Brain microvascular endothelial cell (primary cell): ENCODE results near the gene PCDHB12.
"Not testable (repeated sequence)": the region's sequence is repeated elsewhere in the genome, so short reads cannot be mapped to it uniquely, and the experiment has no call there.

Source experiments
- DNase-seq: peaks from one replicate; pipeline ENCODE4 v3.0.0-alpha.2; 2020
- H3K27ac ChIP-seq: fragments of 250-450 bp; sonication (Bioruptor Pico); 2 replicates; pipeline ENCODE4 v1.5.1; 2020; ENCODE audit warnings: mild to moderate bottlenecking, moderate library complexity
- H3K27me3 ChIP-seq: fragments of 250-450 bp; sonication (Bioruptor Pico); replicated peaks from 2 replicates; pipeline ENCODE4 v1.5.1; 2020; ENCODE audit warnings: mild to moderate bottlenecking
- H3K36me3 ChIP-seq: fragments of 250-450 bp; sonication (Bioruptor Pico); replicated peaks from 2 replicates; pipeline ENCODE4 v1.5.1; 2020; ENCODE audit warnings: mild to moderate bottlenecking
- H3K4me3 ChIP-seq: 2 replicates; pipeline ENCODE4 v1.5.1; 2011; ENCODE audit warnings: low read depth, mild to moderate bottlenecking, control low read depth, low read length, moderate library complexity
- CTCF ChIP-seq: IDR thresholded peaks from 2 replicates; pipeline ENCODE4 v1.5.1; 2011; ENCODE audit warnings: low read depth, mild to moderate bottlenecking, moderate library complexity, low read length, control low read depth, inconsistent platforms; ENCODE audit errors: missing control alignments
- in situ Hi-C: cut with HindIII; loops from 2 replicates; pipeline ENCODE4 v1.10.0; 2017; ENCODE audit warnings: low sequenced_read_pairs, low pct_ligation_motif_present

PCDHB12 gene

DNA sequence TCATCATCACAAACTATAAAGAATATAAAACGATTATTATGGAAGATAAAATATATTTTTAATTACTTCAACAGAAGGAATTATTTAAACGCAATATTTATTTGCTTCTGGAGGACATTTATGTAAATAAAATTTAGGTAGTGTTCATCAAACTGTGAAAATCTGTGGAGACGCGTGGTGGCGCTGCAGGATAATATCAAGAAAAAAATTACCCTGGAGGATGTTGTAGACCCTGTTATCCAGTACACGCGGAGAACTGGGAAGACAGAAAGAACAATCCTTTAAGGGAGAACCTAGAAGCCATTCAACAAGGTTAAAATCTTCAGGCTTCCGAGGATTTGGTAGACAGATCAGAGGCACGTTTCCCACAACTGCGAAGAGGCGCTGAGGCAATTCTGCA is at the start of gene PCDHB12:
Gene PCDHB12, plus strand, starts transcription at position 242 of the 400 bp plus-strand sequence. CDS start 189 bp downstream, outside the sequence.
- in situ Hi-C loops: no loop called here
- Histone ChIP-seq H3K36me3 (no peaks in the 10 kb centered on the region), H3K27me3 (no peaks in the 10 kb centered on the region), H3K27ac (no peak within 1 kb of the TSS), H3K4me3 (no peak within 1 kb of the TSS)
- DNase-seq: no peak
- no peak for TF ChIP-seq CTCF

DNA sequence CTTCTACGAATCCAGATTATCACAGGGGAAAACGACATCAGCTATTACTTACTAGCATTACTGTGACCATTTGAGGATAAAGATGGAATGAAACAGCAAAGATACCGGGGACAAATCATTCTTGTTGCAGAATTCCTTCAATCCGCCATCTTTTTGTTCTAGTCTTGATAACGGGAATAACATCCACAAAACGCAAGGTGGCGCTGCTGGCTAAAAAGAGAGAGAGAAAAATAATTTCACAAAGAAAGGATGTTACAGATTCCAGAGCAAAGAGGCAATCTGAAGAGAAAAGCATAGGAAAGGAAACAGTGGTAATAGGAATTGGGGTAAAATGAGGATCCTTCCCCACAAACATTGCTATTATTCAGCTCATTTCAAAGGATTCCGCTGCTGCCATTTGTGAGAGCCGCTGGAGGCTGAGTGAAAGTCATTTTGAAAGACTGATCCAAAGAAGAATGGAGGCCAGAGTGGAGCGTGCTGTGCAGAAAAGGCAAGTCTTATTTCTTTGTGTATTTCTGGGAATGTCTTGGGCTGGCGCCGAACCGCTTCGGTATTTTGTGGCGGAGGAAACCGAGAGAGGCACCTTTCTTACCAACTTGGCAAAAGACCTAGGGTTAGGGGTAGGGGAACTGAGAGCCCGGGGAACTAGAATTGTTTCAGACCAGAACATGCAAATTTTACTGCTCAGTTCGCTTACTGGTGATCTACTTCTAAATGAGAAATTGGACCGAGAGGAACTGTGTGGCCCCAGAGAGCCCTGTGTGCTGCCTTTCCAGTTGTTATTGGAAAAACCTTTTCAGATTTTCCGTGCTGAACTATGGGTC is 35.9 kb upstream of the PCDHB12 start, which contains the start of gene PCDHB7:
Gene PCDHB7, plus strand, starts transcription at position 264 of the 824 bp plus-strand sequence. Its CDS starts 192 bp downstream, at position 456.
- H3K4me3 ChIP-seq: no peak within 1 kb of the TSS
- TF ChIP-seq CTCF: peak; percentile 46
- DNase-seq: no peak
- no peak within 1 kb of the TSS for H3K27ac ChIP-seq
- in situ Hi-C loops: no loop called here
- H3K27me3 ChIP-seq: no peaks in the 10 kb centered on the region
- H3K36me3 ChIP-seq: no peaks in the 10 kb centered on the region

DNA sequence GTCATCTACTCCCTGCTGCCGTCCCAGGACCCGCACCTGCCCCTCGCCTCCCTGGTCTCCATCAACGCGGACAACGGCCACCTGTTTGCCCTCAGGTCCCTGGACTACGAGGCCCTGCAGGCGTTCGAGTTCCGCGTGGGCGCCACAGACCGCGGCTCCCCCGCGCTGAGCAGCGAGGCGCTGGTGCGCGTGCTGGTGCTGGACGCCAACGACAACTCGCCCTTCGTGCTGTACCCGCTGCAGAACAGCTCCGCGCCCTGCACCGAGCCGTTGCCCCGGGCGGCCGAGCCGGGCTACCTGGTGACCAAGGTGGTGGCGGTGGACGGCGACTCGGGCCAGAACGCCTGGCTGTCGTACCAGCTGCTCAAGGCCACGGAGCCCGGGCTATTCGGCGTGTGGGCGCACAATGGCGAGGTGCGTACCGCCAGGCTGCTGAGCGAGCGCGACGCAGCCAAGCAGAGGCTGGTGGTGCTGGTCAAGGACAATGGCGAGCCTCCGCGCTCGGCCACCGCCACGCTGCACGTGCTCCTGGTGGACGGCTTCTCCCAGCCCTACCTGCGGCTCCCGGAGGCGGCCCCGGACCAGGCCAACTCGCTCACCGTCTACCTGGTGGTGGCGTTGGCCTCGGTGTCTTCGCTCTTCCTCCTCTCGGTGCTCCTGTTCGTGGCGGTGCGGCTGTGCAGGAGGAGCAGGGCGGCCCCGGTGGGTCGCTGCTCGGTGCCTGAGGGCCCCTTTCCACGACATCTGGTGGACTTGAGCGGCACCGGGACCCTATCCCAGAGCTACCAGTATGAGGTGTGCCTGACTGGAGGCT is 34.0 kb upstream of the PCDHB12 start:
- in situ Hi-C loops, H3K36me3 ChIP-seq, DNase-seq, H3K27me3 ChIP-seq, H3K27ac ChIP-seq, H3K4me3 ChIP-seq: not testable (repeated sequence)

DNA sequence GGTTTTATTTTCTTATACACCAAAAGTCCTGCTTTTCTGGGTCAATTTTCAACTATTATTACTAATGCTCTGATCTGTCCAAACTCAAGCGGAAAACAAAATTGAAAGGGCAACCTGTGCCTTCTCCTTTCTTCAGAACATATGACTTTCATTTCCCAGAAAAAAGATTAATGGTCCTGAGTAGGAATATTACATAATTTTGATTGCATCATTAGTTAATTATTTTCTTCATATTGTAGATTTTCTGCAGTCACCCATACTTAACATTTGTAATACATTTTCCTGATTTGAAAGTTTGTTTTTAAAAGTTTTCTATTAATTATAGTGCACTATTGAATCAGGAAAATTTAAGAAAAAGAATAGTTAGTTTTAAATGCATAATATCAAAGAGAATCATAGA is 32.6 kb upstream of the PCDHB12 start:
- no peaks in the 10 kb centered on the region for H3K36me3 ChIP-seq
- no peak overlapping the region for H3K27ac ChIP-seq
- H3K27me3 ChIP-seq: no peaks in the 10 kb centered on the region
- no peak overlapping the region for H3K4me3 ChIP-seq
- no peak for TF ChIP-seq CTCF
- DNase-seq: no peak
- in situ Hi-C loops: no loop called here

- H3K27me3 ChIP-seq, DNase-seq, H3K36me3 ChIP-seq, H3K4me3 ChIP-seq, in situ Hi-C loops, H3K27ac ChIP-seq: not testable (repeated sequence)
Measured at GRCh38 chr5:141177577-141178191, 30.8 kb upstream of the PCDHB12 start, which contains the start of gene PCDHB8. Gene PCDHB8 (plus strand): TSS chr5:141177790. CDS start chr5:141178035, 245 bp downstream.

DNA sequence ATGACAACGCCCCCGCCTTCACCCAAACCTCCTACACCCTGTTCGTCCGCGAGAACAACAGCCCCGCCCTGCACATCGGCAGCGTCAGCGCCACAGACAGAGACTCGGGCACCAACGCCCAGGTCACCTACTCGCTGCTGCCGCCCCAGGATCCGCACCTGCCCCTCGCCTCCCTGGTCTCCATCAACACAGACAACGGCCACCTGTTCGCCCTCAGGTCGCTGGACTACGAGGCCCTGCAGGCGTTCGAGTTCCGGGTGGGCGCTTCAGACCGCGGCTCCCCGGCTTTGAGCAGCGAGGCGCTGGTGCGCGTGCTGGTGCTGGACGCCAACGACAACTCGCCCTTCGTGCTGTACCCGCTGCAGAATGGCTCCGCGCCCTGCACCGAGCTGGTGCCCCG is 29.1 kb upstream of the PCDHB12 start:
- H3K36me3 ChIP-seq, in situ Hi-C loops, DNase-seq, H3K4me3 ChIP-seq, H3K27me3 ChIP-seq, H3K27ac ChIP-seq: not testable (repeated sequence)

DNA sequence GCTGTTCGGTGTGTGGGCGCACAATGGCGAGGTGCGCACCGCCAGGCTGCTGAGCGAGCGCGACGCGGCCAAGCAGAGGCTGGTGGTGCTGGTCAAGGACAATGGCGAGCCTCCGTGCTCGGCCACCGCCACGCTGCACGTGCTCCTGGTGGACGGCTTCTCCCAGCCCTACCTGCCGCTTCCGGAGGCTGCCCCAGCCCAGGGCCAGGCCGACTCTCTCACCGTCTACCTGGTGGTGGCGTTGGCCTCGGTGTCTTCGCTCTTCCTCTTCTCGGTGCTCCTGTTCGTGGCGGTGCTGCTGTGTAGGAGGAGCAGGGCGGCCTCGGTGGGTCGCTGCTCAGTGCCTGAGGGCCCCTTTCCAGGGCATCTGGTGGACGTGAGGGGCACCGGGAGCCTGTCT is 28.6 kb upstream of the PCDHB12 start:
- H3K27me3 ChIP-seq, H3K27ac ChIP-seq, H3K36me3 ChIP-seq, H3K4me3 ChIP-seq, DNase-seq, in situ Hi-C loops: not testable (repeated sequence)
